Chondrocyte (in vitro differentiated cells): ENCODE data around the gene DHX30. TPM values are rescaled to one million over a fixed set of nuclear protein-coding genes. Genes with fewer than 3 reads are reported as not detected.

Experiments
- DNase-seq: peaks from one replicate; pipeline ENCODE4 v3.0.0; 2021; ENCODE audit warnings: mixed read lengths, low spot score
- H3K27ac Mint-ChIP-seq: one replicate; pipeline ENCODE4 v1.8.0; 2021; ENCODE audit warnings: mild to moderate bottlenecking, moderate library complexity, mixed read lengths; ENCODE audit not compliant: unreplicated experiment
- H3K27me3 Mint-ChIP-seq: 2 replicates; pipeline ENCODE4 v1.8.0; 2021; ENCODE audit warnings: low read depth, mixed read lengths
- H3K36me3 Mint-ChIP-seq: 2 replicates; pipeline ENCODE4 v1.8.0; 2021; ENCODE audit warnings: low read depth, mixed read lengths
- H3K4me1 Mint-ChIP-seq: 2 replicates; pipeline ENCODE4 v1.8.0; 2021; ENCODE audit warnings: low read depth, mild to moderate bottlenecking, mixed read lengths
- H3K4me3 Mint-ChIP-seq: one replicate; pipeline ENCODE4 v1.8.0; 2021; ENCODE audit warnings: mild to moderate bottlenecking, moderate library complexity, mixed read lengths; ENCODE audit not compliant: unreplicated experiment
- H3K9me3 Mint-ChIP-seq: 2 replicates; pipeline ENCODE4 v1.8.0; 2021; ENCODE audit warnings: low read depth, mixed read lengths
- total RNA-seq: library from RNA; stranded (reverse); gene quantifications from 3 replicates; pipeline ENCODE4 v1.2.1, GENCODE V29; 2021
- TF ChIP-seq, protein P1 (sequence below): fragments of 200-600 bp; sonication (generic); IDR thresholded peaks from 2 replicates; pipeline ENCODE4 v1.5.0; 2021; ENCODE audit warnings: antibody characterized with exemption, mild to moderate bottlenecking, moderate library complexity

The DHX30 gene
- total RNA-seq, 1 donor from 2014 or later: 44.8 TPM

DNA sequence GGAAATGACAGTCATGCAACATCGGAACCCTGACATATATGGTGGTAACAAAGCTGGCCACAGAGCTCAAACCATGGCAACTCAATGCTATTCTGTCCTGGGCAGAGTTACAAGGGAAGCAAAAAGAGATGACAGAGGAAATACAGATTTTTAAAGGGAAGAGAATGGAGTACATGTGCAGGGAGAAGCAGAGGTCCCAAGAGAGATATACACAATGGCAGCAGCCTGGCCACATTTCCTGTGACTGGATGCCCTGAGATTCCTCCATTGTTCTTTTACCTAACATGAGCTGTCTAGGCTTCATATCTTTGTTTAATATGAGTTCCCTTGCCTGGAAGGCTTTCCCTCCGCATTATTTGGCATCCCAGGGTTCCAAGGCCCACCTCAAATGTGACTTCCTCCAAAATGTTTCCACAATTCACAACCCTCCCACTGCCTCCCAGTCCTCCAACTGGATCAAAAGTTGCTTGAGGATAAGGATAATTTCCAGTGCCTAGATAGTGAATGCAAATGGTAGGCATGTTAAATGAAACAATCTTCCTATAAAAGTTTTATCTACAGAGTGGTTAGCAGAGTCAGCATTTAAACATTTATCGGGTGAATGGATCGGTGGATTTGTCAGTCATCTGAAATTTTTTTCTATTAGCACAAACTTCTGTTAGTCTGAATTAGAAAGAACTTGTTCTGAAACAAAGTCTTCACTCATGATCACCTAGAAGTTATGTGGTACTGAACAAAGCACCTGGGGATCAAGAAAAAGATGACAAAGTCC, 86.2 kb downstream of the DHX30 start:
- Mint-ChIP-seq H3K4me3 (no peak overlapping the region), H3K4me1 (peaks cover 23% of the 10 kb centered on the region), H3K27ac (peak overlapping the region; percentile 6), H3K9me3 (no peaks in the 10 kb centered on the region), H3K27me3 (no peaks in the 10 kb centered on the region), H3K36me3 (peaks cover 48% of the 10 kb centered on the region)
- TF ChIP-seq, protein P1, sequence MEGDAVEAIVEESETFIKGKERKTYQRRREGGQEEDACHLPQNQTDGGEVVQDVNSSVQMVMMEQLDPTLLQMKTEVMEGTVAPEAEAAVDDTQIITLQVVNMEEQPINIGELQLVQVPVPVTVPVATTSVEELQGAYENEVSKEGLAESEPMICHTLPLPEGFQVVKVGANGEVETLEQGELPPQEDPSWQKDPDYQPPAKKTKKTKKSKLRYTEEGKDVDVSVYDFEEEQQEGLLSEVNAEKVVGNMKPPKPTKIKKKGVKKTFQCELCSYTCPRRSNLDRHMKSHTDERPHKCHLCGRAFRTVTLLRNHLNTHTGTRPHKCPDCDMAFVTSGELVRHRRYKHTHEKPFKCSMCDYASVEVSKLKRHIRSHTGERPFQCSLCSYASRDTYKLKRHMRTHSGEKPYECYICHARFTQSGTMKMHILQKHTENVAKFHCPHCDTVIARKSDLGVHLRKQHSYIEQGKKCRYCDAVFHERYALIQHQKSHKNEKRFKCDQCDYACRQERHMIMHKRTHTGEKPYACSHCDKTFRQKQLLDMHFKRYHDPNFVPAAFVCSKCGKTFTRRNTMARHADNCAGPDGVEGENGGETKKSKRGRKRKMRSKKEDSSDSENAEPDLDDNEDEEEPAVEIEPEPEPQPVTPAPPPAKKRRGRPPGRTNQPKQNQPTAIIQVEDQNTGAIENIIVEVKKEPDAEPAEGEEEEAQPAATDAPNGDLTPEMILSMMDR: no peak
- DNase-seq: no peak

DNA sequence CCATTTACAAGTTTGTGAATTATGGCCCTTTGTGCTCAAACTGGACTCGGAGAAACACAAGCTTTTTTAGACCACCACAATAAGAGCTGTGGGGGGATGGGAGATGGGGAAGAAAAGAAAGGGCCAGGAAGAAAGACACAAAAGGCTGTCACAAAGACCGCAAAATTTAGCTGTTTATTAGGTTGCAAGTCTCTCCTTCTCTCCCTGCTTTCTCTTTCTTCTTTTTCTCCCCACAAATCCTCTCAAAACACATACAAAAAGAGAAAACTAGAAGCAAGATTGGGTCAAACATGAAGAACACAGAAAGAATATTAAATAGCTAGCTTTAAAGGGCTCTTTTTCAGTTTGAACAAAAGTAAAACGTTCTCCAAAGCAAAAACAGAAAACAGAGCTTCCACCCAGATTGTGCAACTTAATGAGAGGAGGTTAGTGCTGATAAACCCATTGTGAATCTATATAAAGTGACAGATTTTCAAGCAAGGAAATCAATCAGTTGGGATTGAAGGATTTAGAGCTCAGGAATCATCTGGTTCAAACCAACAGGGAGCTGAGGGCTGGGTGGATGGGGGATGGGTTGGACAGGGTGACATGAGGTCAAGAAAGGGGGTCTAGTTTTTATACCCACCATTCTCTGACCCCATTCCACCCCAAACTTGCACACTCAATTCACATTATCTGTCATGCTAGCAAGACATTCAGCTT, 87.3 kb downstream of the DHX30 start:
- Mint-ChIP-seq H3K4me1 (peaks cover 20% of the 10 kb centered on the region), H3K27ac (peak overlapping the region; percentile 70), H3K36me3 (peaks cover 42% of the 10 kb centered on the region)

DNA sequence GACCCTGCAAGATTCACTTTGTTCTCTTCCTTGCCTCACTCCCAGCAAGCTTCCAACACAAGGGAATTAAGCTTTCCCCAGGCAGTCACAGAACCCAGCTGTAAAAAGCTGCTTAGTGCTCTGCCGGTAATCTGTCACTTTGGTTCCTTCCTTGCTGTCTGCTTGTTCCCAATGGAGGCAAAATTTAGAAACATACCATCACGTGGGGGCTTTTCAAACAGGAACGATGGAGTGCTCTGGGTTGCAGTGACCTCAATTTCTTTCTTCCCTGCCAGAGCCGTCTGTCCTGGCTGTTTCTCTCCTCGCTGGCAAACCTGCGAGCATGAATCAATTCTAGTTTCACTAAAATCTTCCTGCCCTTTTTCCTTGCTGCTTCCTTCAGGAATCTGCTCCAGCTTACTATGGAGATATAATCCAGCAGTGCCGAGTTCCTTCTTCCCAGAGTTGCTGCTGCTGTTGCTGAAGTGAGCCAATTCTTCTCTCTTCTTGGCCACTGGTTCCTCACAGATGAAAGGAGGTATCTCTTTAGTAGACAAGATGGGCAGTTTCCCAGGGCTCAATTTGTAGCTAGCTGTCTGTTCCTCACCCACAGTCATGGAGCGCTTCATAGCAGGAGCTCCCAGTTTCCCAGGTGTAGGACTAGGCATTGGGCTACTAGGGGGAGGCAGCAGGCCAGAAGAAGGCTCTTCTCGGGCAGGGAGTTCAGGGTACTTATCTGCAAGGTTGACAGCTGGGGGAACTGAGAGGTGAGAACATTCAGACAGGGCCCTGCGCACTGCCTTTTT, 88.1 kb downstream of the DHX30 start:
- H3K36me3 Mint-ChIP-seq: peaks cover 45% of the 10 kb centered on the region
- H3K27ac Mint-ChIP-seq: peak overlapping the region; percentile 76
- peaks cover 19% of the 10 kb centered on the region for H3K4me1 Mint-ChIP-seq
- no peaks in the 10 kb centered on the region for H3K9me3 Mint-ChIP-seq
- no peak for DNase-seq
- no peaks in the 10 kb centered on the region for H3K27me3 Mint-ChIP-seq
- H3K4me3 Mint-ChIP-seq: no peak overlapping the region
- TF ChIP-seq, protein P1: no peak

More for the DNA sequence above, 87.3 kb downstream of the DHX30 start:
- no peaks in the 10 kb centered on the region for H3K9me3 Mint-ChIP-seq
- H3K27me3 Mint-ChIP-seq: no peaks in the 10 kb centered on the region
- no peak for DNase-seq
- no peak overlapping the region for H3K4me3 Mint-ChIP-seq
- TF ChIP-seq, protein P1: no peak

DNA sequence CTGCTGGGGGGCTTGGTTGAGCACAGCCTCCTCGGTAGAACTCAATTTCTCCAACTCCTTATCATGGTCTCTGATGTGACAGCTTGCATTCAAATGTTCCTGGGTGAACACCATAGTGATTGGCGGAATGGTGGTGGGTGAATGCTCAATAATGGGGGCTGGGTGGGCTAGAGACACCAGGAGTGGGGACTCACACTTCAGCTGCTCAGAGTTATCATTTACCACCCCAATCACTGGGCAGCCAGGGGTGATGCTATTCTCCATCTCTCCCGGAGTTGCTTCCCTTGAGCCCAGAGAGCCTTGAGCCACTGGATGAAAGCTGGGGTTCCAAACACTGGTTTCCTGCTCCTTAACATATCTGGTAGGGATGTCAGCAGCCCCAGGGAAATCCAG, 88.7 kb downstream of the DHX30 start:
- H3K4me3 Mint-ChIP-seq: no peak overlapping the region
- DNase-seq: no peak
- TF ChIP-seq, protein P1: no peak
- H3K9me3 Mint-ChIP-seq: no peaks in the 10 kb centered on the region
- peaks cover 15% of the 10 kb centered on the region for H3K4me1 Mint-ChIP-seq
- no peaks in the 10 kb centered on the region for H3K27me3 Mint-ChIP-seq
- H3K27ac Mint-ChIP-seq: no peak overlapping the region
- H3K36me3 Mint-ChIP-seq: peaks cover 41% of the 10 kb centered on the region
